H9 (cell line): ENCODE measurements around the gene CKB. TPM values are rescaled to one million over a fixed set of nuclear protein-coding genes. Genes with fewer than 3 reads are reported as not detected.
"Not testable (repeated sequence)": the region's sequence is repeated elsewhere in the genome, so short reads cannot be mapped to it uniquely, and the experiment has no call there.

ENCODE experiments used
- DNase-seq: peaks from one replicate; pipeline ENCODE4 v3.0.0-alpha.2; 2017
- H2AFZ ChIP-seq: one replicate; pipeline ENCODE4 v1.6.1; 2013; ENCODE audit warnings: mild to moderate bottlenecking, low read length, control low read depth, moderate library complexity
- H2AK5ac ChIP-seq: 2 replicates; pipeline ENCODE4 v1.6.1; 2013; ENCODE audit warnings: low read length, control low read depth, mixed read lengths; ENCODE audit not compliant: insufficient read length
- H2BK120ac ChIP-seq: one replicate; pipeline ENCODE4 v1.6.1; 2013; ENCODE audit warnings: low read depth, mild to moderate bottlenecking, low read length, control low read depth, inconsistent platforms; ENCODE audit not compliant: poor library complexity, severe bottlenecking
- H2BK12ac ChIP-seq: 2 replicates; pipeline ENCODE4 v1.6.1; 2013; ENCODE audit warnings: low read length, control low read depth, mixed read lengths, low read depth; ENCODE audit not compliant: insufficient read length
- H2BK15ac ChIP-seq: 2 replicates; pipeline ENCODE4 v1.6.1; 2013; ENCODE audit warnings: low read depth, low read length, control low read depth
- H2BK20ac ChIP-seq: one replicate; pipeline ENCODE4 v1.6.1; 2013; ENCODE audit warnings: low read depth, mild to moderate bottlenecking, low read length, control low read depth, inconsistent platforms; ENCODE audit not compliant: poor library complexity, severe bottlenecking
- H2BK5ac ChIP-seq: 2 replicates; pipeline ENCODE4 v1.6.1; 2013; ENCODE audit warnings: low read length, control low read depth, mixed read lengths; ENCODE audit not compliant: insufficient read length
- H3K14ac ChIP-seq: 2 replicates; pipeline ENCODE4 v1.6.1; 2013; ENCODE audit warnings: low read length, control low read depth; ENCODE audit not compliant: insufficient read depth
- H3K18ac ChIP-seq: 2 replicates; pipeline ENCODE4 v1.6.1; 2013; ENCODE audit warnings: low read depth, mild to moderate bottlenecking, mixed read lengths, low read length, control low read depth; ENCODE audit not compliant: insufficient read length
- H3K23ac ChIP-seq: 2 replicates; pipeline ENCODE4 v1.6.1; 2013; ENCODE audit warnings: low read length, control low read depth, mixed read lengths, low read depth; ENCODE audit not compliant: insufficient read length
- H3K23me2 ChIP-seq: 2 replicates; pipeline ENCODE4 v1.6.1; 2013; ENCODE audit warnings: low read depth, mild to moderate bottlenecking, mixed read lengths, low read length, control low read depth; ENCODE audit not compliant: insufficient read length, poor library complexity, severe bottlenecking
- H3K27ac ChIP-seq: 2 replicates; pipeline ENCODE4 v1.5.1; 2013; ENCODE audit warnings: low read length, control low read depth, mixed read lengths, low read depth; ENCODE audit not compliant: insufficient read length
- H3K27me3 ChIP-seq: 2 replicates; pipeline ENCODE4 v1.6.1; 2013; ENCODE audit warnings: low read length, control low read depth, inconsistent platforms; ENCODE audit not compliant: insufficient read depth
- H3K4ac ChIP-seq: 2 replicates; pipeline ENCODE4 v1.6.1; 2013; ENCODE audit warnings: low read depth, mild to moderate bottlenecking, control low read depth, inconsistent platforms, low read length, moderate library complexity
- H3K4me1 ChIP-seq: 2 replicates; pipeline ENCODE4 v1.6.1; 2013; ENCODE audit warnings: low read length, control low read depth, inconsistent platforms; ENCODE audit not compliant: insufficient read depth
- H3K4me2 ChIP-seq: 2 replicates; pipeline ENCODE4 v1.6.1; 2013; ENCODE audit warnings: low read length, control low read depth, mixed read lengths; ENCODE audit not compliant: insufficient read length, insufficient read depth
- H3K56ac ChIP-seq: 2 replicates; pipeline ENCODE4 v1.6.1; 2013; ENCODE audit warnings: low read depth, mild to moderate bottlenecking, mixed read lengths, low read length, control low read depth; ENCODE audit not compliant: insufficient read length
- H3K79me1 ChIP-seq: 2 replicates; pipeline ENCODE4 v1.6.1; 2013; ENCODE audit warnings: low read depth, mild to moderate bottlenecking, moderate library complexity, low read length, control low read depth, inconsistent platforms; ENCODE audit not compliant: insufficient read depth, poor library complexity, severe bottlenecking
- H3K79me2 ChIP-seq: 2 replicates; pipeline ENCODE4 v1.6.1; 2013; ENCODE audit warnings: low read length, control low read depth, inconsistent platforms; ENCODE audit not compliant: insufficient read depth
- H3K9ac ChIP-seq: 2 replicates; pipeline ENCODE4 v1.6.1; 2013; ENCODE audit warnings: low read length, control low read depth, mixed read lengths; ENCODE audit not compliant: insufficient read length; ENCODE audit errors: extremely low read depth
- H3K9me3 ChIP-seq: one replicate; pipeline ENCODE4 v1.6.1; 2013; ENCODE audit warnings: low read depth, low read length, inconsistent platforms; ENCODE audit not compliant: control insufficient read depth
- H3T11ph ChIP-seq: one replicate; pipeline ENCODE4 v1.6.1; 2013; ENCODE audit warnings: mild to moderate bottlenecking, low read length, control low read depth, inconsistent platforms
- H4K20me1 ChIP-seq: one replicate; pipeline ENCODE4 v1.6.1; 2013; ENCODE audit not compliant: control insufficient read depth, insufficient read length, insufficient read depth
- H4K5ac ChIP-seq: 2 replicates; pipeline ENCODE4 v1.6.1; 2013; ENCODE audit warnings: low read depth, mild to moderate bottlenecking, mixed read lengths, low read length, control low read depth; ENCODE audit not compliant: insufficient read length
- H4K8ac ChIP-seq: replicated peaks from 2 replicates; pipeline ENCODE4 v1.6.1; 2013; ENCODE audit warnings: low read length, control low read depth, mixed read lengths, low read depth; ENCODE audit not compliant: insufficient read length
- H4K91ac ChIP-seq: 2 replicates; pipeline ENCODE4 v1.6.1; 2013; ENCODE audit warnings: low read depth, mild to moderate bottlenecking, moderate library complexity, mixed read lengths, low read length, control low read depth; ENCODE audit not compliant: insufficient read length
- H3K27ac Mint-ChIP-seq, 3 experiments: 2 replicates in 2 of 3; 3 replicates in 1 of 3; pipeline ENCODE4 v1.8.0; 2020 to 2021; ENCODE audit warnings: mixed read lengths in 3 of 3, mild to moderate bottlenecking in 1 of 3, moderate library complexity in 1 of 3
- H3K27me3 Mint-ChIP-seq: 2 replicates; pipeline ENCODE4 v1.8.0; 2021; ENCODE audit warnings: low read depth, mild to moderate bottlenecking, moderate library complexity, mixed read lengths
- H3K36me3 Mint-ChIP-seq, 3 experiments: 2 replicates in 2 of 3; 3 replicates in 1 of 3; pipeline ENCODE4 v1.8.0; 2020 to 2021; ENCODE audit warnings: low read depth in 3 of 3, mixed read lengths in 3 of 3; ENCODE audit not compliant: insufficient read depth in 1 of 3
- H3K4me1 Mint-ChIP-seq, 2 experiments: 2 replicates each; pipeline ENCODE4 v1.8.0; 2020; ENCODE audit warnings: mixed read lengths in 2 of 2
- H3K4me3 Mint-ChIP-seq, 2 experiments: 2 replicates in 1 of 2; 3 replicates in 1 of 2; pipeline ENCODE4 v1.8.0; 2020 to 2021; ENCODE audit warnings: mild to moderate bottlenecking in 2 of 2, mixed read lengths in 2 of 2, moderate library complexity in 1 of 2
- H3K9me3 Mint-ChIP-seq, 2 experiments: 2 replicates in 1 of 2; 3 replicates in 1 of 2; pipeline ENCODE4 v1.8.0; 2020; ENCODE audit warnings: mild to moderate bottlenecking in 2 of 2, mixed read lengths in 2 of 2, moderate library complexity in 1 of 2
- CTCF ChIP-seq: fragments of 200-600 bp; sonication (generic); conservative IDR thresholded peaks from 3 replicates; pipeline ENCODE4 v1.8.0; 2021; ENCODE audit warnings: antibody characterized with exemption, mild to moderate bottlenecking
- WGBS: extraction: QIAGEN DNeasy Blood & Tissue Kit; methylation state at CpG from one replicate; pipeline ENCODE4 v1.1.7; 2013; ENCODE audit warnings: missing lambda C conversion rate, low lambda C conversion rate, mixed read lengths; ENCODE audit not compliant: insufficient read length; ENCODE audit errors: extremely low coverage; 5-methylcytosine and 5-hydroxymethylcytosine counted together
- total RNA-seq: library from RNA; stranded (reverse); gene quantifications from 2 replicates; pipeline ENCODE4 v1.2.1, GENCODE V29; 2021

Gene CKB
- total RNA-seq, 1 experiment from 2014 or later = 517 TPM

- H3K4ac ChIP-seq = no peak overlapping the region
- no peak overlapping the region for H3K14ac ChIP-seq
- H3K18ac ChIP-seq = no peak overlapping the region
- no peak overlapping the region for H3K56ac ChIP-seq
- no peak overlapping the region for H3T11ph ChIP-seq
- peaks cover 10% of the 10 kb centered on the region; the same call in 1 of the 2 replicates for H3K79me2 ChIP-seq
- no peak overlapping the region for H2BK12ac ChIP-seq
- H2BK15ac ChIP-seq = no peak overlapping the region
- H3K4me1 ChIP-seq = no peaks in the 10 kb centered on the region; the same call in 1 of the 2 replicates
- no peak overlapping the region for H3K27ac ChIP-seq
- no peak overlapping the region for H2AFZ ChIP-seq
- DNase-seq = no peak
- peaks cover 7% of the 10 kb centered on the region; the same call in 1 of the 2 replicates for H3K27me3 ChIP-seq
- no peak overlapping the region for H4K8ac ChIP-seq
- no peak overlapping the region for H3K9ac ChIP-seq
- H3K23me2 ChIP-seq = peaks cover 14% of the 10 kb centered on the region
- H3K36me3 Mint-ChIP-seq = peaks cover 1 to 8% (median 4%) of the 10 kb centered on the region in 3 experiments; a peak in 5 of 7 replicates
- no peak overlapping the region for H3K23ac ChIP-seq
- H4K20me1 ChIP-seq = peaks cover 4% of the 10 kb centered on the region
- no peak overlapping the region for H4K91ac ChIP-seq
- peaks cover 4 to 5% of the 10 kb centered on the region in 2 experiments; a peak in 4 of 5 replicates for H3K9me3 Mint-ChIP-seq
- no peak overlapping the region for H2BK120ac ChIP-seq
- peaks cover 18 to 41% of the 10 kb centered on the region in 2 experiments for H3K4me1 Mint-ChIP-seq
- no peak overlapping the region for H3K4me2 ChIP-seq
- no peak overlapping the region for H3K4me3 Mint-ChIP-seq
- no peaks in the 10 kb centered on the region for H3K9me3 ChIP-seq
- no peak overlapping the region; a peak in 1 of 7 replicates for H3K27ac Mint-ChIP-seq
- peaks cover 13% of the 10 kb centered on the region for H3K79me1 ChIP-seq
- no peak overlapping the region for H2BK5ac ChIP-seq
- no peak for TF ChIP-seq CTCF
- H2AK5ac ChIP-seq = no peak overlapping the region
- no peak overlapping the region for H2BK20ac ChIP-seq
- H4K5ac ChIP-seq = no peak overlapping the region
- H3K27me3 Mint-ChIP-seq = peaks cover 35% of the 10 kb centered on the region
- no CpG with 5 or more reads among the region's 8 CpGs for WGBS
Measured at GRCh38 chr14:103526247-103526913, 3.8 kb upstream of the CKB start.

GRCh38 chr14:103525430-103526246 is 3.0 kb upstream of the CKB start:
- H2BK5ac ChIP-seq, H2AK5ac ChIP-seq, H3K4me3 Mint-ChIP-seq, H3K79me1 ChIP-seq, H3K27me3 ChIP-seq, H2BK15ac ChIP-seq, DNase-seq, H3K9ac ChIP-seq, H4K91ac ChIP-seq, H3K9me3 ChIP-seq, H2BK120ac ChIP-seq, H3T11ph ChIP-seq, H3K14ac ChIP-seq, H3K79me2 ChIP-seq, H2AFZ ChIP-seq, H3K4me1 ChIP-seq, H2BK12ac ChIP-seq, H4K5ac ChIP-seq, H2BK20ac ChIP-seq, H3K27ac ChIP-seq, H3K36me3 Mint-ChIP-seq, H3K27ac Mint-ChIP-seq, H3K9me3 Mint-ChIP-seq, H3K18ac ChIP-seq, H3K4me2 ChIP-seq, H3K4ac ChIP-seq, H3K23ac ChIP-seq, H3K56ac ChIP-seq, H4K8ac ChIP-seq, H4K20me1 ChIP-seq: not testable (repeated sequence)
- no CpG with 5 or more reads among the region's 17 CpGs for WGBS
- H3K23me2 ChIP-seq = peaks cover 20% of the 10 kb centered on the region
- H3K27me3 Mint-ChIP-seq = peaks cover 35% of the 10 kb centered on the region
- peaks cover 18 to 41% of the 10 kb centered on the region in 2 experiments for H3K4me1 Mint-ChIP-seq
